HG02938 (cell line): Measurements from ENCODE around the gene FGFBP2.

Experiments used
- ATAC-seq: cut with Tn5 transposase; IDR thresholded peaks from one replicate; pipeline ENCODE4 v1.9.1; 2021; ENCODE audit warnings: mild to moderate bottlenecking, moderate library complexity; ENCODE audit not compliant: unreplicated experiment

FGFBP2 gene

DNA sequence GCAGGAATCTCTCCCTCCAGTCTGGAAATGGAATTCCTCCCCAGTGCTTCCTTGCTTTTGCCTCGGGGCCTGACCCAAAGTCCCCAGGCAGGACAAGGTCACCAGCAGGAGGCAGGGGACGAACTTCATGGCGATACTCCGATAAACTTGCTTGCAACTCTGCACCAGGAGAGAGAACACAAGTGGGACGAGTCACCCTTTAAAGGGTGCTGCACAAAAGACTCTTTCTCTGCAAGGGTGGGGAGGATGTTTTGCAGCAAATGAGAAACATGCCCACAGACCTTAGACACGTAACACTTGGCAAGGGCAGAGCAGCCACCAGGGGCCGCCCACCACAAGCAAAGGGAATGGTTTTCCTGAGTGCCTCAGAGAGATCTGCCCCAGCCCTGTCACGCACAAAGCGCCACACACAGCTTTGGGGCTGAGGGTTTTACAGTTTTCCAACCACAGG lies at the start of gene FGFBP2:
TSS of gene FGFBP2 (minus strand) at position 175 of the 451 bp plus-strand sequence. CDS start at position 129, 46 bp downstream.
- no peak for ATAC-seq

- ATAC-seq: no peak
These were observed 48.2 kb upstream of the FGFBP2 start for GRCh38 chr4:16011173-16011572.

GRCh38 chr4:16009153-16009552 lies 46.2 kb upstream of the FGFBP2 start:
- no peak for ATAC-seq

DNA sequence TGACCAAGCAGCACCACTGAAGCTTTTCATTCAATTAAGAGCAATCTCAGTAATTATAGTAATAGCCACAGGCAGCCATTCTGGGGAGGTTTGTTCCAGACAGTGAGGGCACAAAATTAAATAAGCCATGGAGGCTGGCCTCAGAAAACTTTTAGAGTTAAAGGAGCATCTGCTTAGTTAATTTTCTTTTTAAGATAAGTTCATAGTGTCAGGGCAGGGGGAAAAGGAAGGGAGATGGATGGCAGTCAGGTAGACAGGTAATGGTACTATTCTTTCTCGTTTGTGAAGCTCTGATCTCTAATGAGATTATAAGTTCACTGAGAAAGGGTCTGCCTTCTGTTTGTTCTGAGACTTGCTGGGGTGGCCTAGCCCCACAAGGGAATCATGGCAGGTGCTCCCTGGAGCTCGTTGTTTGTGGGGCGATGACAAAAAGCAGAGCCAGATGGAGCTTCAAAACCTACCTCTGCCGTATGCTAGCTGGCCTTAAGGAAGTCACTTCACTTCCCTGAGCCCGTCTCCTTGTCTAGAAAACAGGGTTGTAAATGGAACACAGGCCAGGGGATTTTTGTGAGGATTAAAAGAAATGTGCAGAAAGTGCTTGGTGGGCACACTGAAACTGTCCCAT lies 44.6 kb upstream of the FGFBP2 start:
- ATAC-seq: no peak

- no peak for ATAC-seq
These were observed 43.9 kb upstream of the FGFBP2 start for GRCh38 chr4:16006771-16007446.

GRCh38 chr4:16005676-16006075 lies 42.7 kb upstream of the FGFBP2 start:
- no peak for ATAC-seq

DNA sequence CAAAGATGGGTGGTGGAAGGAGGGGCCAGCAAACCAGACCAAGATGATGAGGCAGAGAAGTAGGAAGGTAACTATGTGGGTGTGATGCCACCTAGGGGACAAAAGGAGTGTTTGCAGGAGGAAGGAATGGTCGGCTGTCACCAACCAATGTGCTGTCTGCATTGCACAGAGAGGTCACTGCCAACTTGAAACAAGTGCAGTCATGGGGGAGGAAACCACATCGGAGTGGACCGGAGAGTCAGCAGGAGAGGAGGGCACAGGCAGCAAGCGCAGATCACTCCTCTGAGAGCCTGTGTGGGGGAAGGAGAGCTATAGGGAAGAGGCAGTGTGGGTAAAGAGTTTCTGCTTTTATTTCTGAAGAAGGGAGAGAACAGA lies 38.5 kb upstream of the FGFBP2 start:
- ATAC-seq: peak; percentile 91

DNA sequence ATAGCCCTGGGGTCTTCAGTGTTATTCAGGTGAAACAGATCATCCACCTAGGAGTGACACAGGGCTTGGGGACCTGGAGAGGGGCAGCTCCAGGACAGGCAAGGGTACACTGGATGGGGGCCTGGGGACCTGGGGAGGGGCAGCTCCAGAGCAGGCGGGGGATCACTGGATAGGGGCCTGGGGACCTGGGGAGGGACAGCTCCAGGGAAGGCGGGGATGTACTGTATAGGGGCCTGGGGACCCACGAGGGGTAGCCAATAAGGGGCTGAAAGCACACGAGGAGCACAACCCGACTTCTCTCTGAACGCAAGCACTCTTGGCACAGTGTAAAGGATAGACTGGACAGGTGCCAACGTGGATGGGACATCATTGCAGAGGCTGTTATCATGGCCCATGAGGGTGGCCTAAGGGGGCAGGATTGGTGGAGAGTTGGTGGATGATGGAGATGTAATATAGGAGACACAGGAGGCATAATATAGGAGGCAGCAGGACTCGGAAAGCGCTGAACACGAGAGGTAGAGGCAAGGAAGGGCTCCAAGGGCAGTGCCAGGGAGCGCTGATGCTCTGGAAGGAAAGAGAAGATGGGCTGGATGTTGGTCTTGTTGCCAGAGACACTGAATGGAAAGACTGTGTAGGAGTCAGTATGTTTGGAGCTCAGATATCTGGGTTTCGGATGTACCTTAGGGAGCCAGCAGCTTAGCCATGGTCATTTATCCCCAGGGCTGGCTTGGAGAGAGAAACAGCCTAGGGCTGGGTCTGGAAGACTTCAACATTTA lies 37.9 kb upstream of the FGFBP2 start:
- no peak for ATAC-seq

GRCh38 chr4:15996773-15997172 lies 33.8 kb upstream of the FGFBP2 start:
- ATAC-seq: peak; percentile 58

GRCh38 chr4:15995826-15996225 lies 32.9 kb upstream of the FGFBP2 start:
- ATAC-seq: no peak

DNA sequence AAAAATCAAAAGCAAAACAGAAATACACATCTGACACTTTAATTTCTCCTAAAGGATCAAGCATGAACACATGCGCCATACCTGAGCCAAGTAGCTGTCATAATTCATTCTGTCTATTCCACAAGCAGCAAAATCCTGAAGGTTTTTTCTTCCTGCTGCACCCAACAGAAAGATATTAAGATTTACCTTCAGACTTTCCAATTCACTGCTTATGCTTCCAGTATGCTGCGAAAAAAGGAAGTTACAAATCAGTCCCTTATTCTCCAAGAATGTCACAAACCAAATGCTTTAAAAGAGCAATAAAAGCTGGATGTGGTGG lies 29.2 kb upstream of the FGFBP2 start:
- ATAC-seq: no peak

DNA sequence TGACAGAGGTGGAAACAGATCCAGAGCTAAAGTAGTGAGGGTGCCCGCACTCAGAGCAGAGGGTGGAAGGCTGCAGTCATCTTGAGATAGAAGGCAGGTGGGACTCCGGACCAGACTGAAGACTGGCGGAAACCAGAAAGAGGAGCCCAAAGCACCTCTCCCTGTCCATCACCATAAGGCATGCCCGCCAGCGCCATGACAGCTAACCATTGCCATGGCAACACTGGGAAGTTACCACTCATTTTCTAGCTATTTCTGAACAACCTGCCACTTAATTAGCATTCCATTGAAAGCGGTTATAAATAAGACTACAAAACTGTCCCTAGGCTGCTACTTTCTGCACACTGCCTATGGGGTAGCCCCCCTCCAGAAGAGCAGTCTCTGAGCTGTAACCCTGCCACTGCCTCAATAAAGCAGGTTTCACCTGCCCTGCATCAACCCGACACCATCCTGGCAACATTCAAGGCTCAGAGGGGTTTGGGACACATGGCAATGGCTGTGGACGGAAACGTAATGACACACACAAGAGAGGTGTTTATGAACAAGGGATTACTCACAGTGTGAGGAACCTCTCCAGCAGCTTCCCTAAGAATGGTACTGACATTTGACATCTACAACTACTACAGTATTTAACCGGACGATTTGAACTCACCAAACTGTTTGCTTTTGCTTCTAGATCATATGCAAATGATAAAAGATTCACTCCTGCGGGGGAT lies 27.8 kb upstream of the FGFBP2 start:
- no peak for ATAC-seq

DNA sequence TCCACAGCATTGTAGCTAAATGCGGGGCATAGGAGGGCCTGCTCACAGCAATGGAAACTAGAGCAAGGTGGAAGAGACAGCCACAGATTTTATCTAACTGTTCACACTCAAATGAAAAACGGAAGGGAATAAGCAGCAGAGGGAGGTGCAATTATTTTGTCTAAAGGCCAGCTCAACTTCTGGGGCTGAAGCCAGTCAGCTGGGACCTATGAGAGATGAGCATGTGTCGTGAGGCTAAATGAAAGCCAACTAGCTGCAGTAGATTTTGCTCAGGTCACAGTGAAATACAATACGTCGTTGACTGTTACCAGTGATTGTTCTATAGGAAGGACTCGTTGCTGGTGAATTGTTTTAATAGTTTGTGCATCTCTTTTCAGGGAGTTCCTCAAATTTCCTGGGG lies 26.4 kb upstream of the FGFBP2 start:
- ATAC-seq: no peak

DNA sequence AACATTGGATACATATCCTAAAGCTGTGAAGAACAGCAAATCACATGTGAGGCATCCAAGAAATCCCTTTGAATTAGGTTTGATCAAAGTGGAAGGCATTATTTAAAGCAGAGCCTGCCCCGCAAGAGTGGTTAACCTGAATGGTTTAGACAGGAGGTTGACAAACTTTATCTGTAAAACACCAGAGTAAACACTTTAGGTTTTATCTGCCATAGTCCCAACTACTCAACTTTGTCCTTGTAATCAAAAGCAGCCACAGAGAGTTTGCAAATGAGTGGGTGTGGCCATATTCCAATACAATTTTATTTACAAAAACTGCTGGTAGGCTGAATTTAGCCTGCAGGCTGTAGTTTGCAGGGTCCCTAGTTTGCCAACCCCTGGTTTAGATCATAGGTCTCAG lies 25.2 kb upstream of the FGFBP2 start:
- no peak for ATAC-seq

- ATAC-seq: no peak
These were observed 23.9 kb upstream of the FGFBP2 start for GRCh38 chr4:15986907-15987306.

GRCh38 chr4:15983610-15984009 lies 20.6 kb upstream of the FGFBP2 start:
- no peak for ATAC-seq

- ATAC-seq: no peak
These were observed 20.0 kb upstream of the FGFBP2 start for GRCh38 chr4:15982842-15983524.

GRCh38 chr4:15976456-15977447 lies 13.8 kb upstream of the FGFBP2 start:
- ATAC-seq: no peak

DNA sequence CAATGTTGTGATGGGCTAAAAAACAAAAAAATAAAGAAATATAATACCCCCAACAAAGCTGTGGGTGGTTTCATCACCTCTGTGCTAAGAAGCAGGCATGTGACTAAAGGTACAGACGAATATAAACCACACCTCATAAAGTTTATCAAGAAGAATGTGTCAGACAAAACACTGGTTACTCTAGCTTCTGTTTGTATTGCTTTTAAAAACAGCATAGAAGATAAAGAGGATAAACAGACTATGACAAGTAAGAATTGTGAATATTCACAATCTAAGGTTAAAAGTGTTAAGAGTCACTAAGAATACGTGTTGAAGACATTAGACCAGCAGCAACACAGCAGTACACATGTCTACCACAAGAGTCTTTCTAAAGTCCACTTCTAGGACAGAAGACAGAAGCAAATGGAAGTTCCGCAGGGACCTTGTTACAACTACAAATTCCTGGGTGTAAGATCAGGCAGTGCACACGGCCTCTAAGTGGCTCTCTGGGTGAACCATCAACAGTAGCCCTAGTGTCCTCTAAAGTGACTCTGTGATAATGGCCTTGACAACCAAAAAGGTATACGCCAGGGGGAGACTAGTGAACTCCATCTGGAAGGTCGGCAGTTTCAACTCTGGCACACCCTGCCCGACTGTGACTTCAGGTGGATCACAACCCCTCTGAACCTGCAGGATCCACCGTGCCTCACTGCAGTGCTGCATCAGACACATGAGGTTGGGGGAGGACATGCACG lies 8.3 kb upstream of the FGFBP2 start:
- ATAC-seq: no peak
